ENCODE results near the gene HSPB2. TPM values are rescaled to one million over a fixed set of nuclear protein-coding genes. Genes with fewer than 3 reads are reported as not detected.
"Not testable (repeated sequence)": the region's sequence is repeated elsewhere in the genome, so short reads cannot be mapped to it uniquely, and the experiment has no call there.

The HSPB2 gene, protein sequence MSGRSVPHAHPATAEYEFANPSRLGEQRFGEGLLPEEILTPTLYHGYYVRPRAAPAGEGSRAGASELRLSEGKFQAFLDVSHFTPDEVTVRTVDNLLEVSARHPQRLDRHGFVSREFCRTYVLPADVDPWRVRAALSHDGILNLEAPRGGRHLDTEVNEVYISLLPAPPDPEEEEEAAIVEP
- total RNA-seq: 0.31 TPM

DNA sequence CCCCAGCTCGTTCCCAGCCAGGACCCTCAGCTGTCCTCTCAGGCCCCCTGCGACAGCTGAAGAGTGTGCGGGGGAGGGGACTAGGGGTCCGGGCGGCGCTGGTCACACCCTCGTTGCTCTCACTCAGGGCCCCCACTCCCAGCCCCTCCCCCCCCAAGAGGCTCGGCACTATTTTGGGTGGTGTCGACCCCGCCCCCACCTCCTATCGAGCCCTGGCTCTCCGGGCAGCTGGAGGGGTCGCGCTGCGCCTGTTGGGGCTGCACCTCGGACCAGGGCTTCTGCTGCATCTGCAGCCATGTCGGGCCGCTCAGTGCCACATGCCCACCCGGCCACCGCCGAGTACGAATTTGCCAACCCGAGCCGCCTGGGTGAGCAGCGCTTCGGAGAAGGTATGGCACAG, at the start of gene HSPB2:
HSPB2 (plus strand) TSS at position 200 of the 400 bp plus-strand sequence; CDS start at position 296, 96 bp downstream.
- no peak for DNase-seq

DNA sequence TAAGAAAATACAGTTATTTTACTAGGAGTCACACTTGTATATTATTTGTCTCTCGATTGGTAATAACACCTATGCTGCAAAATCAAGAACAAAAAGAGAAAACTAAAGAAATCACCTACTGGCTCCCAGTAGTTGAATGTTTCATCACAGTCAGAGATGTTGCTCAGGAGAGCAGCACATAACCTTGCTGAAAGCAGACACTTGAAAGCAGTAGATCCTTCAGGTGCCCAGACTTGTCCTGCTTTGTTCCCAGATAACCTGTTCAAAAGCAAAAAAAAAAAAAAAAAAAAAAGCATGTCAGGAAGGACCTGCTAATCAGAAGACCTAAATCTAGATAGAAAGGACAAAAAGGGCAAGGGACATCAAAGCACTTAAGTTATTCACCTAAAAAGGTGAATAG, 42.4 kb upstream of the HSPB2 start:
- no peak for DNase-seq

DNA sequence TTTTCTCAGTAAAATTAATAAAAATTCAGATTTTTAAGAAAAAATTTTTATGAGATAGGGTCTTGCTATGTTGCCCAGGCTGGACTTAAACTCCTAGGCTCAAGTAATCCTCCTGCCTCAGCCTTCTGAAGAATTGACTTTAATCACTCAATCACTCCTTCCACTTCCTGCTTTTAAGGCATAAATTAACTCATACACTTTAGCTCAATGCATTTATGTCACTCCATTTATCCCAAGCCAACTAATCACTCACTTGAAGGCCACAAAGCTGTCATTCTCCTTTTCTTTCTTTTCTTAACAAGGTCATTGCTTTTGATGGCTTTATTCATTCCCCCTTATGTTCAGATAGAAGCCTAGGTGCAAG, 42.0 kb upstream of the HSPB2 start:
- no peak for DNase-seq

DNA sequence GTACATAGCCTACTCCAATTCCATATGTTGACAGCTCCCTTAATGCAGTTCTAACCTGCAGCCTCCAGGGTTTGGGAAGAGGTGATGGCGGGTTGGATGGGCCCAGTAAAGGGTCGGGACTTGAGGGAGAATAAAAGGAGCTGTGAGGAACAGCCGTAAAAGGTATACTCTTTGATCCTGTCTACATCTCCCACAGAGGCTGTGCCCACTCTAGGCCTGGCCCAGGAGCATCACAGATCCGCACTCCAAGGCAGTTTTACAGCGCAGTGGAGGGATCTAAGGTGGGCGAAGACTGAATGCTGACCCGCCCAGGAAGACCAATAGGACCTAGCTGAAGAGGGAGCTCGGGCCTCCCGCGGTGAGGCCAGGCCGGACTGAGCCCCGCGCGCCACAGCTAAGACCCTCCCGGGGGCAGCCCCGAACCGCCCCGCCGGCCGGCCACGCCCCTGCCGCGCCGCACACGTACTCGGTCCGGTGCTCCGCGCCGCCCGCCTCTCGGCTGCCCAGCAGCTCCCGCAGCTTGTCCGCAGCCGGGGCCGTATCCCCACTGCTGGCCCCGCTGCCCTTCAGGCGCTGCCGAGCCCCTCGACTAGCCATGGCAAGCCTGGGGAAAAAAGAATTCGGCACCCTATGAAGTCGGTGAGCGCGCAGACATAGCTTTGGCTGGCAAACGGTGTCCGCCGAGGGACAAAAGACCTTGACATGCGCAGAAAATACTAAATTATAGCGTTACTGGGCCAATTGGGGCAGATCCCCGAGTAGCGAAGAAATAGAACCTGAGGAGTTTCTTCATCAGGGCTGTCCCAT, 41.4 kb upstream of the HSPB2 start, which contains the start of gene ALG9:
ALG9 (minus strand) TSS at position 696 of the 807 bp plus-strand sequence; CDS start at position 597, 99 bp downstream.
- peak; percentile 70 for DNase-seq

DNA sequence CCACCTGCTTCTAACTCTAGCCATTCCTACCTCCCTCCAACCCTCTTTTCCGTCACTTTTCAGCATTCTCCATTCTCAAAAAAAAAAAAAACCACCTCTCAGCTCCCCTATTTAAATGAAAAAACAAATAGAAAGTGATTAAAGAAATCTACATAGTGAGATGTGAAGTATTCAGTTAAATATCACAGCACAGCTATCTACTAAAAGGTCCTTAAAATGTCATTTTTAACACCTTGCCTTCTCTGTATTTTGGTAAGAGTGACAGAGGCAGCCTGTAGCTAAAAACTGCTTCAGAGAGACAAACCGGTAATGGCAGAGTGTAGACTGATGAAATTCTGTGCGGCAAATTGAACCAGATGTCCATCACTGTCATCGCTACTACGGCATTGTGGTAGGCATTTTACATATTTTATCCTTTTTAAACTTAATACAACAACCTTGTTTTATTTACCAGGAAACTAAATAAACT, 40.8 kb upstream of the HSPB2 start:
- DNase-seq: no peak

DNA sequence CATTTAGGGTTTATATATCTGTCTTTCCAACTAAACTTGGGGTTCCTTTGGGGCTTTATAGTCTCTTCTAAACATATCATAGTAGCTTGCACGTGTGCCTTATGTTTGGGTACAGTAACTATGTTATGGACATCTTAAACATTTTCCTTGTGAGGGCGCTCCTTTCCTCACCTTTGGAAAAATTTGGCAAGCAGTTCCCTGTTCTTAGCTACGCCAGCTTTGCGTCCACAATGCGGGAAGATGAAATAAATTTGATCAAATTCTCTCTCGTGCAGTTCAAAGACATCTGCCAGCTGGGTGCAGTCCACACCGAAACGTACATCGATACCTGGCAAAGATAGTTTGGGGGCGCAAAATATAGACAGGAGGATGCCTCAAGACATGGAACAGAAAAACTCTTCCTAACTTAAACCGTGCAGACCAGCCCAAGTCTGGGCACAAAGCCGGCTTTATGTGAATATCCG, 34.1 kb upstream of the HSPB2 start:
- no peak for DNase-seq

DNA sequence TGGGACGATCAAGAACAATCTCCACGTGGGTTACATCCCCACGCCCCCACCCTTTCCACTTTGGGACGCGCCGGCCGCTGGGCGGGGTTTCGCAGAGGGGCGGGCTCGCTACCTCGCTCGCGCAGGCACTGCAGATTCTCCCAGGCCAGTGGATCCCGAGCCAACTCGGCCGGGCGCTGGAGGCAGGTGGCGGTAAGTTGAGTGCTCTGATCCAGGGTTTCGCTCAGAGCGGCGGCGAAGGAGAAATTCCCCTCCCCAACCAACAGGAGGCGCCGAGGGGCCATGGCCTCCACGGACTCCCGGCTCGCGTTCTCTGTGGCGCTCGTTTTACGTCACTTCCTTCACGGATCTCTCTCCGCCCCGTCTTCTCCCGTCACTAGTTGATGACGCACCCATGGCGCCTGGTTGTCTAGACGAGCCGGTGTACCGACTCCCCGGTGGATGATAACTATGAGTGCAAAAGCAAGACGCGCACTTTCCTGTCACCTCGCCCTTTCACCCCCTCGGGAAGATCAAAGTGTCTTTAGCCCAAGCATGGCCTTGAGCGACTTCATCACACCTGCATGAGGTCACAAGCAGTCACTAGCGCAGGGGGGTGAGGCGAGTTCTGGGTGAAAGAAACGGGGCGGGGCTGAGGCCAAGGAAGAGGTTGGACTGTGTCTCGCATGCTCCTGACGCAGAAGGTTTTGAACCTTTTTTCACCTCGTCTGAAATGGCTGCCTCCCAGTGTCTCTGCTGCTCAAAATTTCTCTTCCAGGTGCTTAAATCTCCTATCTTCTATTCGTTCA, 33.5 kb upstream of the HSPB2 start, which contains the start of the genes CFAP68 and FDXACB1:
CFAP68 (plus strand) TSS at position 693 of the 788 bp plus-strand sequence; CDS start at position 713, 20 bp downstream.
FDXACB1 (minus strand) TSS at position 317 of the 788 bp plus-strand sequence; CDS start at position 284, 33 bp downstream.
- peak; percentile 93 for DNase-seq

DNA sequence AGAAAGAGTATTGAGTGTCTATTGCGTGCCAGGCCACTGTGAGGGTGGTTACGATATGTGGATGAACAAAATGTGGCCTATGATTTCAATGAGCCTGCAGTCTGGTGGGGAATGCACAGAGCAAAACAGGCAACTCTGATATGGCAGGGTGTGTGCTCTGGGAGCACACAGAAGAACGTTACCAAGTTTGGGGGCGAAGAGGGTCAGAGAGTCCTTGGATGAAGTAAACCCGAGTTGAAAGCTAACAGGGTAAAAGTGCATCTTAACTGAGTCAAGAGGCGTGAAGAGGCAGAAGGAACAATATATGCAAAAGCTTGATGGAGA, 32.9 kb upstream of the HSPB2 start:
- DNase-seq: no peak

DNA sequence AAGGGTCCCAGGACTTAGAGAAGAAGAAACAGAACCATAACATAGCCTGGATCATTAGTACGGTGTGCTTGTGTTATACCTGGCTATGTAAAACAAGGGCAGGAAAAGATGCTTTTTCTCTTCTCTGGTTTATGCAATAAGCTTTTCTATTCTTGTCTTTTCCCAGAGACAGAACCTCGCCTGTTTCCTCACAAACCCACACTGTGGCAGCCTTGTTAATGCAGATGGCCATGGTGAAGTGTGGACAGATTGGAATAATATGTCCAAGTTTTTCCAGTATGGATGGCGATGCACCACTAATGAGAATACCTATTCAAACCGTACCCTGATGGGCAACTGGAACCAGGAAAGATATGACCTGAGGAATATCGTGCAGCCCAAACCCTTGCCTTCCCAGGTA, 30.3 kb upstream of the HSPB2 start:
- no peak for DNase-seq

DNA sequence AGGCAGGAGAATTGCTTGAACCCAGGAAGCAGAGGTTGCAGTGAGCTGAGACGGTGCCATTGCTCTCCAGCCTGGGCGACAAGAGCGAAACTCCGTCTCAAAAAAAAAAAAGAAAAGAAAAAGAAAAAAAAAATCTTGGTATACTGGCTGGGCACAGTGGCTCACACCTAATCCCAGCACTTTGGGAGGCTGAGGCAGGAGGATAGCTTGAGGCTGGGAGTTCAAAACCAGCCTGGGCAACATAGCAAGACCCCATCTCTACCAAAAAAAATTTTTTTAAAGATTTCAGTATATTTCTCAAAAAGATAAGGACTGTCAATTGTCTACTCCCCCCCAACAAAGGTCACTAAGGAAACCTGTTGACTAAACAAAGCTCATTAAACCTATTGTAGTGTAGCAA, 27.5 kb upstream of the HSPB2 start:
- DNase-seq: not testable (repeated sequence)

DNA sequence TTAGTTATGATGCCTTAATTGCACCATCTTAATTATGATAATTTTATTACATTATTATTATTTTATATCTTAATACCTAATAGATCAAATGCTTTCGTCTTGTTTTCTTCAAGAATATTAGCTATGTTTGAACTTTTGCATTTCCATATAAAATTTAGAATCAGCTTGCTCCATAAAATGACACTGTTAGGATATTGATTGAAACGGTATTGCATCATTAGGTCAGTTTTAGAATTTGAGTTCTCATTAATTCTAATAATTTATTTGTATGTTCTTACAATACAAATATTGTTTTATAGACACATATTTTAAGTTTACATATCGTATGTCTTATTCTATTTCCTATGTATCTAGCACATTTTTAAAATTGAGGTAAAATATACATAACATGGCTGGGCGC, 26.5 kb upstream of the HSPB2 start:
- no peak for DNase-seq

DNA sequence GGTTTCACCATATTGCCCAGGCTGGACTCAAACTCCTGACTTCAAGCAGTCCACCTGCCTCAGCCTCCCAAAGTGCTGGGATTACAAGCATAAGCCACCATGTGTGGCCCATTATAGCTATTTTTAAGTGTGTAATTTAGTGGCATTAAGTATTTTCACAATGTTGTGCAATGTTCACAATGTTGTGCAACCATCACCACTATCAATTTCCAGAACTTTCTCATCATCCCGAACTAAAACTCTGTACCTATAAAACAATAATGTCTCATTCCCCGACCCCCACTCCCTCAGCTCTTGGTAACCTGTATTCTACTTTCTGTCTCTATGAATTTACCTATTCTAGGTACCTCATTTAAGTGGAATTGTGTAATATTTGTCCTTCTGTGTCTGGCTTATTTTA, 25.7 kb upstream of the HSPB2 start:
- DNase-seq: no peak

DNA sequence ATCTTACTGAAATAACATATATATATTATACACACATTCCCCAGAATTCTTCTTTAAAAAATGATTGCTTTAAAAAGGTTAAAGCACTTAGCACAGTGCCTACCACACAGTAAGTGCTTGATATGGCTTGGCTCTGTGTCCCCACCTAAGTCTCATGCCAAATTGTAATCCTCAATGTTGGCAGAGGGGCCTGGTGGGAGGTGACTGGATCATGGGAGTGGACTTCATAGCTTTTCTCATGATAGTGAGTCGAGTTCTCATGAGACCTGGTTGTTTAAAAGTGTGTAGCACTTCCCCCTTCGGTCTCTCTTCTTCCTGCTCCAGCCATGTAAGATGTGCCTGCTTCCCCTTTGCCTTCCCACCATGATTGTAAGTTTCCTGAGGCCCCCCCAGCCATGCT, 7.1 kb upstream of the HSPB2 start:
- no peak for DNase-seq

DNA sequence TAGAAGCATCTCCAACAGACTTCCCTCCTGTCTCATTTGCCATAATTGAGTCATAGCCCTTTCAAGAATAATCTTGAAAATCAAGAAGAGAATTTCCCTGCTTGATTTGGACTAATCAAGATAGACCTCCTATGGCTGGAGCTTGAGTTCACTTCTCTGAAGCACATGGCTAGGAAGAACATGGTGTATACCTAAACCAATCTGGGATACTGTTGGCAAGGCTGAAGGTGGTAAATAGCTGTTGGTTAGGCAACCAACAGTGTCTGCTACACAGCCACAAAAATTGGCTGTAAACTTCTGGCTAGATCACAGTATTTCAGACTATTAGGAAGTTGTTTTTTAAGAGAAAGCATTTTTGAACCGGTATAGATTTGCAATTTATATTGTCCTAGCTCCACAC, 5.9 kb upstream of the HSPB2 start:
- no peak for DNase-seq

DNA sequence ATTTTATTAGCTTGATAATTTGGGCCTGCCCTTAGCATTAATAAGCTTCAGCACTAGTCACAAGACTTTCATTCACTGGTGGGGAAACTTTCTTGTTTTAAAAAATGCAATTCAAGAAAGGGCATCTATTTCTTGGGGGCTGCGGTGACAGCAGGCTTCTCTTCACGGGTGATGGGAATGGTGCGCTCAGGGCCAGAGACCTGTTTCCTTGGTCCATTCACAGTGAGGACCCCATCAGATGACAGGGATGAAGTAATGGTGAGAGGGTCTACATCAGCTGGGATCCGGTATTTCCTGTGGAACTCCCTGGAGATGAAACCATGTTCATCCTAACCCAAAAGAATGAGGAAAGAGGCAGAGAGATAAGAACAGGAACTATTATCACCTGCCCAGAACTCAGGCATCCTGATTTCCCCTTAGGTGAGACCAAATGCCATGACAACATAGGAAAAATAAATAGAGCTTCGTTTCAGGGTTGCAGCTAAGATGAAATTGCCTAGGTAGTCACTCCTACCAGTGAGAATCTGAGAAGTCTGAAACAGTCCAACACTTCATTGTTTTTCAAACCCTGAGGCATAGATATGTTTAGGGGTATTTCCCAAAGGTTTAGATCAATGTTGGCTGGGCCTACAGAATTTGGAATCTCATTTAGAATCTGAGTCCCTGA, 3.8 kb upstream of the HSPB2 start:
- no peak for DNase-seq

DNA sequence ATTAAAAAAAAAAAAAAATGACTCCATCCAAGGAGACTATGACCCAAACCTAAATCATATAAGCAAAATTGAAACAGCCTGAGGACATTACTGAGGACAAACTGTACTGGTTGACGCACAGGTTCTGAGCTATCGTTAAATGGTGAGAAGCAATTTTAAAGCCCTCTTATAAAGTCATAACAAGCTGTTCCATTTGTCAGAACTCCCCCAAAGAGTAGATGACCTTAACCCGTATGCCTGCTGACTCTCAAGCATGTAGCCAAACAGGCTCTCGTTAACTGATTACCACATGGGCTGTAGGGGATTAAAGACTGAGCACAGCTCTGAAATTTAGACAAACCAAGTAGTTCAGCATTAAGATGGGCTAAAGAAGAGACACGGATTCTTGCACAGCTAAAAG, 3.2 kb upstream of the HSPB2 start:
- DNase-seq: no peak

DNA sequence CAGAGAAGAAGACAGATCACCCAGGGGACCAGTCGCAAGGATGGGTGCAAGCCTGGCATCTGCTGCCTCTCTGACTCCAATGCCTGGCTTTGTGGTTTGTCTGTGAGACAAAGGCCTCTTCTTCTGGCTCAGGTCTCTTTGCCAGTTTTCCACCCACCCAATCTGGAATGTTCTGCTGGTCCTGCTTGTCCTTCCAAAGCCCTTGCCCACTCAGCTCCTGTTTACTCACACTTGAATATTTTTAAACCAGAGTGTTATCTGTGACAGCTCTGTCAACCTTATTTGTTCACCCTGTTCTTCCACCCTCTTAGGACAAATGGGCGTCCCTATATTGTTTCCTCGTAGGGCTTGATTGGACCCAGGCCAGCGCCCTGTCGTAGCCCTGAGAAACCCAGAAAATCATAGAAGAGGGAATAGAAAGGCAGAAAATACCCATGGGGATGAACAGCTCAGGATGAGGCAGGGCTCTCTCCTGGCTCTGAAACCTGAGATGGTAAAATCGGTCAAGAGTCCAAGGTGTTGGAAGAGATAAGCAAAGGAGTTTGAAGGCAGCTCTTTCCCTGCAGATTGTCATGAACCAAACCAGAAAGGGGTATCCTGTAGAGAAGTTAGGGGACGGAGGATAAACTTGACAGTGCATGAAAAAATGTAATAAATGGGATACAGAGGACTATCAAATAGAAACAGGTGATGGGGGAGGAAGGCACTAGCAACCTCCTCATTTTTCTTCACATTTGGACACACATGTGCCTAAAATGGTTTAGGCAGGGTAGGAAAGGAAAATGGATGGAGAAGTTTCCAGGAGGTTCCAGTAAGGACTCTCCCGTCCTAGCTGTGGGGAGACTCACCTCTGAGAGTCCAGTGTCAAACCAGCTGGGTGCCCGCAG, 1.6 kb upstream of the HSPB2 start:
- peak; percentile 81 for DNase-seq

DNA sequence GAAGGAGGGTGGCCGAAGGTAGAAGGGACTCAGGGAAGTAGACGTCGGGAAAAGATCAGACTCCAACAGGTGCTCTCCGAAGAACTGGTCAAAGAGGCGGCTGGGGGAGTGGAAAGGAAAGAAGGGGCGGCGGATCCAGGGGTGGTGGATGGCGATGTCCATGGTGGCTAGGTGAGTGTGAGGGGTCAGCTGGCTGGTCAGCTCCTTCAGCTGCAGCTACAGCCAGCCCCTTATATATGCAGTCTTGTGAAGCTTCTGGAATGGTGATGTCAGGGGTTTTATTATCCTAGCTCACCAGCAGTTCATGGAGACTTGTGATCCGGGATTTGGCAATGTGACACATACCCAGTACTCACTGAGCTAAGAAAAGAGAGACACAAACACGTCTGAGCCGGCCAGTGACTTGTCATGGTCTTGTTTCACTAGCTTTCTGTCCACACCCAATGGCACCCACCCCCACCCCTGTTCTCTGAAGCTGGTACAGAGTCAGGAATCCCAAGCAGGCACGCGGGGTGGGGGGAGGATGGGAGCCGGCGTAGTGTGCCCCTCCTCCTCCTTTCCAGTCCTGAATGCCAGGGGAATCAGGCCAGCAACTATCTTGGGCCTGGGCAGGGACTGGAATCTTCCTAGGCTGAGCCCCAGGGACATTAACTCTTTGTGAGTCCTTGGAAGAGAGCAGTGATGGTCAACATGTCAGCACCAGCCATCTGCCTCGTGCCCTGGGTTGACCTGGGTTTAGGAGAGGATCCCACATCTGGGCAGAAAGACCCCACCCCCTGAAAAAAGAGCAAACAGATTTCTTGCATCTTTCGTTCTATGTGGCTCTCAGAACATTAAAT, 752 bp upstream of the HSPB2 start, which contains the start of gene CRYAB:
CRYAB (minus strand) TSS at position 208 of the 839 bp plus-strand sequence; CDS start at position 162, 46 bp downstream.
- peak; percentile 95 for DNase-seq

DNA sequence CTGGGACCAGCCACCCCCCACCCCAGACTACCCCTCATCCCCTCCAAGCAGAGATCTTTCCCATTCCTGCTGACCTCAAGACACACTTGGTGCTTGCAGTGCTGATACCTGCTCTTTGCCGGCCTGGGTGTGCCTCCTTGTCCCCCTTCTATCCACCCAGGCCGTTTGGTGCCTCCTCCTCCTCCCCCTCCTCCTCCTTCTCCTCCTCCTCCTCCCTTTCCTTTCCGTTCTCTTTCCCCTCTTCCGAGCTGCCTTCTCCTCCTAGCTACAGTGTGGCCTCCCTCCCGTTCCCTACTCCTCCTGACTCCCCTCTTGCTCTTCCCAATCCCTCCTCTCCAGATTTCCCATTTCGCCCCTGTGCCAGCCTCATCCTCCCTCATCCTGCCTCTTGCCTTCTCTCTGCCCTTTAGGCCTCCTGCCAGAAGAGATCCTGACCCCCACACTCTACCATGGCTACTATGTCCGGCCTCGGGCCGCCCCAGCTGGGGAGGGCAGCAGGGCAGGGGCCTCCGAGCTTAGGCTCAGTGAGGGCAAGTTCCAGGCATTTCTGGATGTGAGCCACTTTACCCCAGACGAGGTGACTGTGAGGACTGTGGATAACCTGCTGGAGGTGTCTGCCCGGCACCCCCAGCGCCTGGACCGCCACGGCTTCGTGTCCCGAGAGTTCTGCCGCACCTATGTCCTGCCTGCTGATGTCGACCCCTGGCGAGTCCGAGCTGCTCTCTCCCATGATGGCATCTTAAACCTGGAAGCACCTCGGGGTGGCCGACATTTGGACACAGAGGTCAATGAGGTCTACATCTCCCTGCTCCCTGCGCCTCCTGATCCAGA, 712 bp downstream of the HSPB2 start:
- no peak for DNase-seq
